GM18861 (cell line): ENCODE measurements around the gene SND1.

Experiments
- ATAC-seq: cut with Tn5 transposase; IDR thresholded peaks from one replicate; pipeline ENCODE4 v1.9.1; 2021; ENCODE audit not compliant: unreplicated experiment

The SND1 gene

DNA sequence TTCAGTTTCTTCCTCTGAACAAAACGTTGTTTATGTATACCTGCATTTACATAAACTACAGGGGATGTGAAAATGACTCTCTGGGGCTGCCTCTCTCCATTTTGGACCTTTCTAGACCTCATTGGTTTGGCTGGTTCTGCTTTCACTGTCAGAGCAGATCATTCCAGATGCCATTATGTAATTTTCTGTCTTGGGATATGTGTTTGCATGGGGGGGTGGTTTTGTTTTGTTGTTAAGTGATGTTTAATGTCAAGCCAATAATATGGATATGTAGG lies 206.9 kb downstream of the SND1 start:
- ATAC-seq: no peak

DNA sequence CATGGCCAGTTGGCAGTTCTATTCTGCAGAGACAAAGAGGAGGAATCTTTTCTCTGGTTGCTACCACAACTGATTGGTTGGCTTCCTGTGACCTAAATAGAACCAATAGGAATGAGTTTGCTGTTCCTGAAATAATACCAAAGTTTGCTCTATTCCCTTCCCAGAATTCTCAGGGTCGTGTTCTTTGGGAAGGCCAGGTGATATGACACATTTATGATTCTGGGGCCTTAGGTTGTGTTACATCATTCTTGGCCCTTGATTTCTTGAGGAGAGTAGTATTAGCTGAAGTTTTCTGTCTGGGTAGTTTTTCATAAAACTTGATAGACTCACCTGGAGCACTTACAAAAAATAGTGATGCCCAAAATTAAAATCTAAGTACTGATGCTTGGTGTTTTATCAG lies 207.3 kb downstream of the SND1 start:
- ATAC-seq: no peak

DNA sequence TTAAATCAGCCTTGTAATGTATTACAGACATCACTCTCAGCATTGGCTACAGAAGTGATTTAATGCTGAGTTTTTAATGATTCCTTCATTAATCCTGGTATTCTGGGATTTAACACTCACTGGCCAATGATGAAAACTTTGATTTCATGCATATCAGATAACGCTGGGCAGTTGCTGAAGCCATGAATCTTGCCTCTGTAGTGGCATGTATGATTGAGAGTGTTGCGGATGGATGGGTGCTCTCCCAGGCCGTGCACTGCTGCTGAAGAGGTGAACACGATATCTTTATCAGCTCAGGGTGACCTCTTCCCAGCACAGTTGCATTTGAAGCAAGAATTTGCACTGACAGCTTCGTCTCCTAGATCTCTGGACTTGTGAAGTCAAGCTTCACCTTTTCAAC lies 210.5 kb downstream of the SND1 start:
- no peak for ATAC-seq

DNA sequence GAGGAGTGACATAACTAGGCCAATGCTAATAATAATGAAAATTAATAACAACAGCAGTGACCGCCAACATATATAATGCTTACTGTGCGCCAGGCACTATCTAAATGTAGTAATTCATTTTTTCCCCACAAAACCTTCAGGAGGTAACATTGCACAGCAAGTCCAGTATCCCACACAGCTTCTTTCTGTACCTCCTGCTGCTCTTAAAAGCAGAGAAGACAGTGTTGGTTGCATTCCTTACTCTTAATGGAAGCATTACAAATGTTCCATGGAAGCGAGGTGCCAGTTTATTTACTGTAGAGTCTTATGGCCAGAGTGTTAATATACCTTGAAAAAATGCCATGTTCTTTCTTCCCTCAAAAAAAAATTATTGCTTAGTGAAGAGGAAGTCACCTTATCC lies 211.1 kb downstream of the SND1 start:
- no peak for ATAC-seq

DNA sequence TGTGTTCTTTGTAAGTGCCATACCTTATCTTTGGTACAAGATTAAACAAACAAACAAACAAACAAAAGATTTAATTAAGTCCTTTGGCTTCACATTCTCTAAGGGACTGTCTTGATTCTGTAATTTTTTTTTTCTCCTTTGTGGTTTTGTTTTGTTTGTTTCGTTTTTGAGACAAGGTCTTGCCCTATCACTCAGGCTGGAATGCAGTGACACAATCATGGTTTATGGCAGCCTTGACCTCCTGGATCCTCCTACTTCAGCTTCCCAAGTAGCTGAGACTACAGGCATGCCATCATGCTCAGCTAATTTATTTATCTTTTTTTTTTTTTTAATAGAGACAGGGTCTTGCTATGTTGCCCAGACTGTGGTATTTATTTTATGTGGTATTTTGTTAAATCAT lies 213.5 kb downstream of the SND1 start:
- no peak for ATAC-seq

DNA sequence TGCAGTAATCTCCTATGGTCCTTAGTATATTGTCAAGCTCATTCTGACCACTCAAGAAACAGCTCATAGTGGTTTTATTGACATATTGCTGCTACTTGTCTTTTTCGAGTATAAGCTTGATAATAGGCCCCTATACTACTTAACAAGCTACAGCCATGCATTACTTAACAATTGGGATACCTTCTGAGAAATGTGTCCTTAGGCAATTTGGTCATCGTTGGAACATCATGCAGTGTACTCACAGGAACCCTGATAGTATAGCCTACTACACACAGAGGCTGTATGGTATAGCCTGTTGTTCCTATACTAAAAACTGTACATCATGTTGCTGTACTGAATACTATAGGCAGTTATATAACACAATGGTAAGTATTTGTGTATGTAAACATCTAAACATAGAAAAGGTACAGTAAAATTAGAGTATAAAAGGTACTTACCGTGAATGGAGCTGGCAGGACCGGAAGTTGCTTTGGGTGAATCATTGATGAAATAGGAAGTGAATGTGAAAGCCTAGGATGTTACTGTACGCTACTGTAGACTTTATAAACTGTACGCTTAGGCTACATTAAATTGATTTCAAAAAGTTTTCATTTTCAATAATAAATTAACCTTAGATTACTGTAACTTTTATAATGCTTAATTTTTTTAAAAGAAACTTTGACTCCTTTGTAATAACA lies 218.4 kb downstream of the SND1 start:
- peak; percentile 83 for ATAC-seq

DNA sequence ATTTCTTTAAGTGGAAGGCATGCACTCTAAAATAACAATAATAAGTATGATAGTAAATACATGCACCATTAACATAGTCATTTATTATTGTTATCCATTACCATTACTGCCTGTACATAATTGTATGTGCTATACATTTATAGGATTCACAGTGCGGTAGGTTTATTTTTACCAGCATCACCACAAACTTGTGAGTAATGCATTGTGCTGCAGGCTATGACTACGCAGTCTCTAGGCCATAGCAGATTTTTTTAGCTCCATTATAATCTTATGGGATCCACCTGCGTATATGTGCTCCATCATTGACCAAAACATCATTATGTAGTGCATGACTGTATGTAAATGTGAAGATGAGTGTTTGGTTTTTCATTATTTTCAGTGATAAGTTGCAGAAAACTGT lies 219.2 kb downstream of the SND1 start:
- no peak for ATAC-seq

DNA sequence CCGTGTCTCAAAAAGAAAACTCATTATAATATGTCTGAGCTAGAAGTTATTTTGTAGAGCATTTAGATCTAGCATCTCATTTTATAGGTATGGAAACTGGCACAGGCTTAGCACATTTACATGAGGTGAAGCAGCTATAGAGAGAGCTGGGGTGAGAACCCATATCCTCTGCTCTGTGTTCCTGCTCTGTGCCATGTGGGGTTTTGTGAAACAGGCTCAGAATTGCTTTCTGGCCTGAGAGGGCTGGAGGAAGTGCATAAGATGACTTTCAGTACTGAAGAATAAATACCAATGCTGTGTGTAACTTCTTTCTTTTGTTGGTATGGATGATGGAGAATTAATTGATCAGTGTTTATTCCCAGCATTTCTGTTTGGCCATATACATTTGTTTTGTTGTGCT lies 220.1 kb downstream of the SND1 start:
- peak; percentile 37 for ATAC-seq

DNA sequence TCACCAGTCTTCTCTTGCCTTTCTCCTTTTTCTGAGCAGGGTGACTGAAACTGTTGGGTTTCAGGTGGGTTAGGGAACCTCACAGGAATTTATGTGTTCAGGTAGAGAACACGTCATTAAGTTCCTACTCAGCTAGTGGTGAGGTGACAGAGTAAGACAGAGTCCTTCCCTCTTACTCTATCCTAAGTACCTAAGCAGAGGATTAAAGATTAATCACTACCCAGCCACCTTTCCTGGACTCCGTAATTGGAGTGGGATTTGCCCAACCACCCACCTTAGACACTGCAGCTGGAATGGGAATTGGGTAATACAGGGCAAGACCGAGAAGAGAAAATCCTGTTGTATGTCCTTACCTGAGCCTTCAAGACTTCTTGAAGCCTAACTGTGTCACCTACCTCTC lies 221.2 kb downstream of the SND1 start:
- no peak for ATAC-seq

DNA sequence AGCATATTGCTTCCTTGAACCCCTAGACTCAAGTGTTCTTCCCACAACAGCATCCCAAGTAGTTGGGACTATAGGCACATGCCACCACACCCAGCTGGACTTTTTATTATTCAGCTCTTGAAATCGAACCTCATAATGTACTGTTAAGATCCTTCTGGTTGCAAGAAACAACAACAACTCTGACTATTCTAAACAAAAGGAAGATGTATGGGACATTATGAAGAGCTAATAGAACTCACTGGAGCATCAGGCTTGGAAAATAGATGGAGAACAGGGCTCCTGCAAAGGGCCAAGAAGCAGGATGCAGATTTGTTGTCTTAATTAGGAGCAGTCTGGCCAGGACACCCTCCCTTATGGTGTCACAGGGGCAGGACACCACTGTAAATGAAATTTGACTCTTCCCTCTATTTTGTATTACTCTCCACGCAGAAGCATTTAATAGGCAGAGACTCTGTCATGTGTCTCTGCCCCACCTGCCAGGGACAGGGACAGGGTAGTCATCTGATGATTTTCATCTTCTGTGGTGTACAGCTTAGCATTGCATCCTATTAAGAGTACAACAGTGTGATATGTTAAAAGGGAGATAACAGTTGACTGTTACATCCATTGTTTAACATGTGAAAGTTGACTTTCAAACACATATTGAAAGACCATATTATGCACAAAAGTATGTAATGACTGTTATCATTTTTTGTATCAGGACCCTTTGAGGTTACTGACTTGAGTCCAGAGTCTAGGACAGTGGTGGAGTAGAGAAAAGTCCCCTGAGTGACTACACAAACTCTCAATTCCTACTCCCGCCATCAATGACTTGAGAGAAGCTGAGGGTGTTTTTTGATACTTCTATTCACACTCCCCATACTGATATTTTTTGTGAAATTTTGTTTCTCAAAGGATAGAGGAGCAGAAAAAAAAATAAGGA lies 222.0 kb downstream of the SND1 start:
- no peak for ATAC-seq

DNA sequence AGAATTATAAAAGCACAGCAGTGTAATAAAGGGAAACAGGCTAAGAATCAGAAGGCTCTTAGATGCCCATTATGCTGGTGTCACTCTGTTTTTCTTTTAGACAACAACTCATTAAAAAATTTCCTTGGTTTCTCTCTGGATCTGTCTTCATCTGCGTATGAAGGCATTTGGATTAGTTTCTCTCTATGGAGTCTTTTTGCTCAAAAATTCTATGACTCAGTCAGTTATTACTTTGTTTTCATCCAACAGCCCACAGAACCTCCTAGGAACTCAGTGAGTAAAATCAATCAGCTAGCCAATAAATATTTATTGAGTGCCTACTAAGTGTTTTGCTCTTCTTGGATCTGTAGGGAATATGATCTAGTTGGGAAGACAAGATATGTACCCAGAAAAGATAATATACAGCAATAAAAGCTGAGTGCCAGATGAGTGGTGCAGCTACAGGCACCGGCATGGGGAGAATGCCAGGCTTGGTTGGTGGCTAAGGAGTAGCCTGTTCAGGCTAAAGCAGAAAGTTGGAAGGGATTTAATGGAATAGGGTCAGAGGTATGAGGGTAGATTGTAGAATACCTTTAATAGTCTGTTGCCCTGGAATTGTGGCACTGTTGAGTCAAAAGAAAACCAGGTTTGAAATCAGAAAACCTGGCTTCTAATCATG lies 223.1 kb downstream of the SND1 start:
- ATAC-seq: no peak

DNA sequence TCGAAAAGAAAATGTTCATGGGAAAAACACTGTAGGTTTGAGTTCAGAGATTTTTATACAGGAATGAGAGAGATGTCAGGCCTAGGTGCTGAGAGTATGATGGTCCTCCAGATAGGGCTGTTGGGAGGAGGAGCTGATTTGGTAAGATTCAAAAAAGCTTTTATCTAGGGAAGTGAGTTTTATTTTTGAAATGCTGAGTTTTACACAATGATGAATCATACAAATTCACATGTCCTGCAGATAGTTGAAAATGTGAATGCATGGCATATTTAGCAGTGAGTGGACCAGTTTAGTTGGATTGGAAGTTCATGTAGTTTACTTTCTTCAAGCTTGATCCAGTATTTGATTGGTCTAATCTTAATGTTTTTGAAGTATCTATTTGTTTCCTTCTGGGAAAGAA lies 224.4 kb downstream of the SND1 start:
- ATAC-seq: no peak

DNA sequence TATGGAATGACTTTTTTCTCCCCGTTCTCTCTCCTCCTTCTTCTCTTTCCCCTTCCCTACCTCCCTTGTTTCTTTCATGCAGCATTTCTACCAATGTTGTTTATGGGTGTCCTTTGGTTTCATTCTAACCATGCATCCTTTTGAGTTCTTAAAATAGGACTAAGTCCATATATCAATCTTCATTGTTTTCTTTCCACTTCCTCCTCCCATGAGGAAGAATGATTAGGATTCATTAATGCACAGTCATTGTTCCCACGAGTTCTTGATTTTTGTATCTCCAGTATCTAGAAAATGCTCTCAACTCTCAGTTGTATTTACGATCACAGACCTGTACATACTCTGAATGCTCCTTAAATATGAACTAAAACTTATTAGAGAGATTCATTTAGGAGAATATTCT lies 226.0 kb downstream of the SND1 start:
- ATAC-seq: no peak

DNA sequence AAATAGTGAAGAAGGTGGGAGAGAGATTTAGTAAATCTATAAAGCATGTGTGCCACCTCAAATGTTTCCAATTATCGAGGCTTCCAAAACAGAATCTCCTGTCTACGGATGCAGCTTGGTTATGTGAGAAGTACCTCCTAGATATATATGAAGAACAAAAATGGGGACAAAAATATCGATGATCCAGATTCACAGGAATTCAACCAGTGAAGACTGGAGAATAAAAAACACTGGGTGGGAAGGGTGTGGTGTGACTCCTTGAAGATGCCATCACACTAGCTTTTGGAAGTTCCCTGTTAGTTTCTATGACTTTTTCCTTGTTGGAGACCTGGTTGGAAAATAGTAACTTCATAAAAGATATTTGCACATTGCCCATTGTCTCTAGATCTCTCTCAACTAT lies 226.8 kb downstream of the SND1 start:
- no peak for ATAC-seq

DNA sequence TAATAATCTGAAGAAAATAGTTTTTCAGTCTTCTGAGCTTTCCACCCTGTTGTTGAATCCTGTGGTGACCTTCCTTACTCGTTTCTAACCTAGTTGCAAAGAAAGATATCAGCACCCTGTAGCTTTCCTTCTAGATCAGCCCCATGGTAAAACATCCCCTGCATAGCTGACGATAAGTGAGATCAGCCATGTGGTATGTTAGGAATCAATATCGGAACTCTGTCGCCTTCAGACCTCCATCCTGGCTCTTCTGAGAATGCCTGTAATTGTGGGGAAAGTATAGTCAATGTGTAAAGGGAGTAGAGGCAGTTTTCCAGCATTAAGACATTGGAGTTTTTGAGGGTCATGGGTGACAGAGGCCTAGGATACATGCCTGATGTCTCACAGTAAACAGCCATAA lies 227.4 kb downstream of the SND1 start:
- ATAC-seq: no peak

DNA sequence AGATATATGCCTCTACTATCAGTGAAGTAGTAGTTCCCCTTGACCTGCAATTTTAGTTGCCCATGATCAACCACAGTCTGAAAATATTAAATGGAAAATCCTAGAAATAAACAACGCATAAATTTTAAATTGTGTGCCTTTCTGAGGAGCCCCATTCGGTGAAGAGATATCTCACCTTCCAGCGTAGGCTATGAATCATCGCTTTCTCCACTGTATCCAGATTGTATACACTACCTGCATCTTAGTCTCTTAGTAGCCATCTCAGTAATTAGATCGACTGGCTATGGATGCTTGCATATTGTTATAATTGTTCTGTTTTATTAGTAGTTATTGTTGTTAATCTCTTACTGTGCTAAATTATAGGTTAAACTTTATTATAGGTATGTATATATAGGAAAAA lies 227.9 kb downstream of the SND1 start:
- no peak for ATAC-seq

DNA sequence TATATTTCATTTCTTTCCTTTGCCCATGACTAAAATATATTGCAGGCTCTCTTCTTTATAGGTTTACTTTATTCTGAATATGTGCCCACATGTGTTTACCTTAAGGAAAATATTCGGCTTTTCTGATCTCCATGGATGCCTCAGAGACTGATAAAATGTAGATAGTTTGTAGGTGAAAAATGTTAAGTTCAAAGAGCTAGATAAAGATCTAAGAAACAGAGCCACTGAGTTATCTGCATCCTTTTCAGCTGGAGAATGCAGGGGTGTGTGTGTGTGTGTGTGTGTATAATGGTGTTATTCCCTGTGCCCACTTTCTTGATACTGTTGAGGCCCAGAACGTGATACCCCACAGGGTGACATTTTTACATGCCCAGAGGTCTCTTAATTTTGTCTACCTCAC lies 228.5 kb downstream of the SND1 start:
- ATAC-seq: no peak

DNA sequence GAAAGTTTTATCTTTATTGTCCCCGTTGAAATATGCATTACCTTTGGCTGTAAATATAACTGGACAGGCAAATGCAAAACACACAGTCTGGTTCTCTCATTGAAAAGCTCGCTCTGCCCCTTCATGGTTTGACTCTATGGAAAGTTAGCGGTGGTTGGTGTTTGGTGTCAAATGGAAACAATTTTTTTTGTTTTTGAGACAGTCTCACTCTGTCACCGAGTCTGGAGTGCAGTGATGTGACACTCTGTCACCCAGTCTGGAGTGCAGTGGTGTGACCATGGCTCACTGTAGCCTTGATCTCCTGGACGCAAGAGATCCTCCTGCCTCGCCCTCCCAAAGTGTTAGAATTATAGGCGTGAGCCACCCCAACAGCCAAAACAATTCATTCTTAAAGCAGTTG lies 229.6 kb downstream of the SND1 start:
- ATAC-seq: no peak

DNA sequence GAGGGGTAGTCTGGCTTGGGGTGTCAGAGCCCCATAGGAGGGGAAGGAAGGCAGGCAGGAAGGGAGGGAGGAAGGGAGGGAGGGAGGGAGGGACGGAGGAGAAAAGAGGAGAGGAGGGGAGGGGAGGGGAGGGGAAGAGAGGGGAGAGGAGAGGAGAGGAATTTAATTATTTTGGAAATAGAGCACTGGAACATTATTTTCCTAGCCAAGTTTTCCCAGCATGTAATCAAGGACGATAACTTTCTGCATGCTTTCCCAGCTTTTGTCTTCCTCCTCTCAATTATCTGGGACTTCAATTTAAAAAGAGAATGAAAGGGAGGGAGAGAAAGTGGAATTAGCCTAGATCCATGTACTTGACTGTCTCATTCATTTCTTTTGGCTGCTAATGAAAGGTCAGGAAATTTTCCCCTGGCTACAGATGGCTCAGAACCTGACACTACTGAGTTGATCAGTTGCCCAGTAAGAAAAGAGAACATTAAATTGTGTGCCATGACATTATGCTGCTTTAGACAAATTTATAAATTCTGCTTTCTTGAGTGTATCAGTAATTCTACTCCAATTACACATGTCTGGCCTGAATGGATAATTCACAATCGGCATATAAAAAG lies 230.4 kb downstream of the SND1 start:
- ATAC-seq: no peak

DNA sequence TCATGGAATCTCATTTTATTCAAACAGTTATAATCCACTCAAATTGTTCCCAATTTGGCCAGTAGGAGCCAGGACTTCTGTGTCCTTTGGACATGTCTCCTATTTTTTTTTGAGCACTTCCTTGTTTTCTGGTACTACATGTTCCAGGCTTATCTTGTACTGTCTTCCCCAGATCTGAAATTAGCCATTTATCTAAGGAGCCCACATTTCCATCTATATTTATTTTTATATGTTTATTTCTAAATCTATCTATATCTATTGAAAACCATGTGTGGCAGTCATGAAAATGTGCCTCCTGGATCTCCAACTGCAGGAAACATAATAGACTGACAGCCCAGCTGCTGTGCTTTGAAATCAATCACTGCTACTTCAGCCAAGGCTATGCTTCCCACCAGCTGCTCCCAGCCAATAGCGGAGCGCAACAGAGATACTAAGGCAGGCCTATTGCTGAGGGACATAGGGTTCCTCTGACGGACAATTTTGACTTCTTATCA lies 232.1 kb downstream of the SND1 start:
- ATAC-seq: no peak

DNA sequence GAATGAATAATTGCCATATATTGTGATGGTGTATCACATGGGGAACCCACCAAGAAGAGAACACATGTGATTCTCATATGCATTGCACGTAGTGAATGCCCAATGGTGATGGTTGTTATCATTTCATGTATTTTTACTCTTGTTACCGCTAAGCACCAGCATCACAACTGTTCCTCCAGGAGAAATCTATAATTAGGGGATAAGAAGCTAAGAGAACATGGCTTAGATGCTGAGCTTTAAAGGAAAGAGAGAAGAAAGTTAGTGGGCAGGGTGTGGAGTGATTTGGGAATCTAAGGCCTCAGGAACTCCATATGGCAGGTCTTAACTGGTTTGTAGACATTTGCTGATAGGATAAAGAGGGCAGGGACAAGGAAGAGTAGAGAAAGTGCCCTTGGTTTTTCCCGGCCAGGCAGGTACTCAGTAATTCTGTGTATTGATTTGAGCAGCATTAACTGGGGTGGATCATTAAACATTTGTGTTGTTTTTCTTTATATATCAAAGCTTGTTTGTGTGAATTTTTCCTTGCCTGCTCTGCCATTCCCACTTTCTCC lies 233.3 kb downstream of the SND1 start:
- no peak for ATAC-seq
